Stimulated activated CD8-positive, alpha-beta memory T cell treated with anti-CD3 and anti-CD28 coated beads, Interleukin-4, amount 100 ng/mL, for 4 hours (primary cell): ENCODE data around the gene ADM5.

Experiments
- DNase-seq, 2 donors: peaks; one replicate each; pipeline ENCODE4 v3.0.0-alpha.2; 2020; ENCODE audit warnings: low read depth in 2 of 2, low spot score in 1 of 2

The ADM5 gene

DNA sequence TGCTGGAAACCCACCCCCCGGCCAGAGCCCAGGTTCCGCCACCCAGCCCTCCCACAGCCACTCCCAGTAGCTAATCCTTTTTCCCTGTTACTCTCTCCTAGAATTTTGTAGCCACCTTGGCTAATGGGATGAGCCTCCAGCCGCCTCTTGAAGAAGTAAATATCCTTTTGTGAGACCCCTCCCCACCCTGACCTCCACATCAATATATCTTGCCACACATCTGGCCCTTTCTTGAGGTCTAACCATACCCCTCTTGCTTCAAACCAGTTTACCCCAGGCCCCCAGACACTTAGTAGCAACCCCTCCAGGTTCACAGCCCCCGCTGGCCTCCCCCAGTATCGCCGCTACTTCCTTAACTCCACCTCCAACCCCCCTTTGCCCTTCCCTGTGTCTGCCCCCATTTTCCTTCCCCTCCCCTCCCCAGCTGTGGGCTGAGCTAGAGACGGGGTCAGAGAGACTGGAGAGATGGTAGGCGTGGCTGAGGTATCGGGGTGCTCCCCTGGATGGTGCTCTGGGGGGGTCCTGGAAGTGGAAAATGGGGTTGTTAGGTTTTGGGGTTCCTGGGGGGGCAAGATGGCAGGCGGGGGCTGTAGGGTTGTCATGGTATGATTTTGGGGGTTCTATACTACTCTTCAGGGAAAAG lies 9.5 kb upstream of the ADM5 start:
- no peak for DNase-seq

DNA sequence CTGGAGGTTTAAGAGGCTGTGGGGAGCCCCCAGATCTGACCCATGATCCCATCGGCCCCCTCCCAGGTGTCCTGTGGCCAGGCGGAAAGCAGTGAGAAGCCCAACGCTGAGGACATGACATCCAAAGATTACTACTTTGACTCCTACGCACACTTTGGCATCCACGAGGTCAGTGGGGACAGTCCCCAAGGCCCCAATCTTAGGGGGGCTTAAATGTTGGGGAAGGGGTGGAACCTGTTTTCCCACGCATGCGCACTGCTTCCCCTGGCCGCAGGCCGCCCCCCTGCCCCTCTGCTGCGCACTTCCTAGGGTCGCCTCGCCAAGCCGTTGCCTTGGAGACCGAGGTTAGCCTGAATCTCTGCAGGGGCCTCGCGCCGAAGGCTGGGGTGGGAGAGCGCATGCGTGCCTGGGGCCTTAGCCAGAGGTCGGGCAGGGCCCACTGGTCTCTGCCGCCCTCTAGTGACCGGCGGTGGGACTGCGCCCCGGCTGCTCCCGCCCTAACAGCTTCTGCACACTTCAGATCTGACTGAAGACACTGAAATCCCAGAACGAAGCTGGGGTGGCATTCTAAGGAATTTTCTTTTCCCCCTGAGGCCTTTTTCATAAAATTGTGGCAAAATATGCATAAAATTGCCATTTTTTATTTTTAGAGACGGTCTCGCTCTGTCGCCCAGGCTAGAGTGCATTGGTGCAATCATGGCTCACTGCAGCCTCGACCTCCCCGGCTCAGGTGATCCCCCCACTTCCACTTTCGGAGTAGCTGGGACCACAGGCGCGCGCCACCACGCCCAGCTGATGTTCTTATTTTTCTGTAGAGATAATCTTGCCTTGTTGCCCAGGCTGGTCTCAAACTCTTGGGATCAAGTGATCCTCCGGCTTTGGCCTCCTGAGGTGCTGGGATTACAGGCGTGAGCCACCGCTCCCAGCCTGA lies 8.7 kb upstream of the ADM5 start:
- peak; percentile 81 to 94 for DNase-seq

DNA sequence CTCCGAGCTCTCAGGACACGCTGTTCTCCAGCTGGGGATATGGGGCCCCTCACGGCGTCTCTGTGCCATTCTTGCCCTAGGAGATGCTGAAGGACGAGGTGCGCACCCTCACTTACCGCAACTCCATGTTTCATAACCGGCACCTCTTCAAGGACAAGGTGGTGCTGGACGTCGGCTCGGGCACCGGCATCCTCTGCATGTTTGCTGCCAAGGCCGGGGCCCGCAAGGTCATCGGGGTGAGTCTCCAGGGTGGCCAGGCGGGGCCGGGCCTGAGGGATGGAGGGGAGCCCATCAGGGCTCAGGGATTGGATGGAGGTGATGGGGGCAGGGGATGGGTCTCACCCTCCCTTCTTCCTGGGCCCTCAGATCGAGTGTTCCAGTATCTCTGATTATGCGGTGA lies 7.6 kb upstream of the ADM5 start:
- no peak for DNase-seq

DNA sequence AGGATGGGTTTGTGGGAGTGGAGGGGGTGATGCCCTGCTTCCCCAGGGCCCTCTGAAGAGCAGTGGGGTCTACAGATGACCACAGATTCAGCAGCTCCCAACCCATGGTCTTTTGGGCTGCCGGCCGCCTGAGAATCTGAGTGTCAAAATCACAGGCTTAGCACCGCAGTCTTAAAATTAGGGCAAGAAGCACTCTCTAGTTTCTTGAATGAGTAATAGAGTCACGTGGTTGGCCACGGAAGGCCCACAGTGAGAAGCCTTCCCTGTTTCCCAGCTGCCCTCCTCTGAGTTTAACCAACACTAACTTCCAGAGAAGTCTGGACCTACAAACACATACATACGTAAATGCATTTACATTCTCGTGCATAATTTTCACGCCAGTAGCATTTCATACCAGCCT lies 7.1 kb upstream of the ADM5 start:
- no peak for DNase-seq

DNA sequence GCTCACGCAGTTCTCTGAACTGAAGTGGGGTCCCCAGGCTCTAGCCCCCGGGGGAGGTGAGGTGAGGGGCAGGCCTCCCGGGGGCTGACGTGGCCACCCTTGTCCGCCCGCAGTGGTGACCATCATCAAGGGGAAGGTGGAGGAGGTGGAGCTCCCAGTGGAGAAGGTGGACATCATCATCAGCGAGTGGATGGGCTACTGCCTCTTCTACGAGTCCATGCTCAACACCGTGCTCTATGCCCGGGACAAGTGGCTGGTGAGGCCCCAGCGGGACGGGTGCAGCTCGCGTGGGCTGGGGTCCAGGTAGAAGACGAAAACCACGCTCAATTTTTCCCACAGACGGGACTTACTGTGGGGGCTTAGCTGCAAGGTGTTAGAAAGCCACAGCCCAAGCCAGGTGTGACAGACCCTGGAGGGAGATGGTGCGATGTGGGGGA lies 5.6 kb upstream of the ADM5 start:
- no peak for DNase-seq

DNA sequence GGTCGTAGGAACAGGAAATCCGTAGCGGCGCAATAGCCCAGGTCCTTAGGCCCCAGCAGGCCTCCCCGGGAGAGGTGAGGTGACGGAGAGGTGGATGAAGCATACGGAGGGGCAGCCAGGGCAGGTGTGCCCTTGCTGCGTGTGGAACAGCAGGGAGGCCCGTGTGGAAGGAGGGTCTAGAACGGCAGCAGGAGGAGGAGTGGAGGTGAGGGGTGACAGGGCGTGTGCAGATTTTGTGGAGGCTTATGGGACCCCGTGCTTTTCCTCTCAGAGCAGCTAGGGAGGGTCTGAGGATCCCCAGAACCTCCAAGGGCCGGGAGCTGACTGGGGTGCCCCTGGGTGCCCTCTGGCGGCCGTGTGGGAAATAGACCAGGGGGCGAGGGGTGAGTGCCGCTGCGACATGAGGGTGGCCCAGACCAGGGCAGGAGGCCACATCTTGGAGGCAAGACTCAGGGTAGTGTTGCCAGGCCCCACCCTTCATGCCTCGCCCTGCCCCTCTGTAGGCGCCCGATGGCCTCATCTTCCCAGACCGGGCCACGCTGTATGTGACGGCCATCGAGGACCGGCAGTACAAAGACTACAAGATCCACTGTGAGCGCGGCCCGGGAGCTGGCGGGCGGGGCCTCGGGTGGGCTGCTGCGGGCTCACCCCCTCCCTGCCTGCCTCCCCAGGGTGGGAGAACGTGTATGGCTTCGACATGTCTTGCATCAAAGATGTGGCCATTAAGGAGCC lies 5.0 kb upstream of the ADM5 start:
- DNase-seq, result no peak

DNA sequence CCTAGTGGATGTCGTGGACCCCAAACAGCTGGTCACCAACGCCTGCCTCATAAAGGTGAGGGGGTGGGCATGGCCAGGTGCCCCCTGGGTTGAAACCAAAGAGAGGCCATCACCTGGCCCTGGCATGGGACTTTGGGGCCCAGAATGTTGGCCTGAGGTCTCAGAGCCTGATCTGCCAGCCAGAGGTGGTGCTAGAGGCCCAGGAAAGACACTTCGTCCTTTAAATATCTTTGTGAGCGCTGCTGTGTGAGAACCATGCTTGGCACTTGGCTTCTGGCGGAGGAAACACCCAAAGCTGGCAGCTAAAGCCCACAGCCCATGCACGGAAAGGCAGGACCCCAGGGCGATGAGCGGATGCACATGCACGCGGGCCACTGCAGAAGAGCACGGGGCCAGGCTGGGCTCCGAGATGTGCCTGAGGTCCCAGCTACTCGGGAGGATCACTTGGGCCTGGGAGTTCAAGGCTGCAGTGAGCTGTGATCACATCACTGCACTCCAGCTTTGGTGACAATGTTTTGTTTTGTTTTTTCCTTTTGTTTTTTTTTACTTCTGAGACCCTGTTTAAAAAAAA lies 4.3 kb upstream of the ADM5 start:
- DNase-seq, result no peak

DNA sequence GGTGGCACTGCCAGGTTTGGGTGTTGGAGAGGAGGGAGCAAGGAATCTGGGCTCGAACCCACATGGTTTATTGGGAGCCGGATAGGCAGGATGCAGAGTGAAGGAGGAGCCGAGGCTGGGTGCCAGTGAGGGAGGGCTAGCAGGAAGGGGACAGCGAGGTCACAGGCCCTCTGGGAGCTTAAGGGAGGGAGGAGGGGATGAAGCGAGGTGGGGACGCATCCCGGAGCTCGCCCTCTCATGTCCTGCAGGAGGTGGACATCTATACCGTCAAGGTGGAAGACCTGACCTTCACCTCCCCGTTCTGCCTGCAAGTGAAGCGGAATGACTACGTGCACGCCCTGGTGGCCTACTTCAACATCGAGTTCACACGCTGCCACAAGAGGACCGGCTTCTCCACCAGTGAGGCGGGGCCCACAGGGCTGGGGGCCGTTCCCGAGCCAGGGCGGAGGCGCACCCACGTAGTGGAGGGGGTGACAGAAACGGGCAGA lies 3.5 kb upstream of the ADM5 start:
- no peak for DNase-seq

DNA sequence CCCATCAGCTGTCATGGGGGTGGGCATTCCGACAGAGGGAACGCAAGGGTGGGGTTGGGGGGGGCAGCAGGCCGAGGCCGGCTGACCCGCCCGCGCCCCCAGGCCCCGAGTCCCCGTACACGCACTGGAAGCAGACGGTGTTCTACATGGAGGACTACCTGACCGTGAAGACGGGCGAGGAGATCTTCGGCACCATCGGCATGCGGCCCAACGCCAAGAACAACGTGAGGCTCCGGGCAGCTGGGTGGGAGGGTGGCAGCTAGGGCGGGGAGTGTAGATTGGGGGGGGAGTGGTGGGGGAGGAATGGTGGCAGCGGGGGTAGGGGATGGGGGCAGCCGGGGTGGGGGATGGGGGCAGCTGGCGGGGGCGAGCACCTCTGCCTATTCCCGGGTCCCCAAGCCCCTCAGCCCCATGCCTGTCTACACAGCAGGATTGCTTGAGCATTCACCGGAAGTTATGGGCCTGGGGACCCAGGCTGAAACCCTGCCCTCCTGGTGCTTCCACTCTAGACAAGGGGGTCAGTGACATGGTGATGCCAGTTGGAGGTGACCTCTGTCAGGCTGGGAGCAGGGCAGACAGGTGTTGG lies 2.8 kb upstream of the ADM5 start:
- no peak for DNase-seq

DNA sequence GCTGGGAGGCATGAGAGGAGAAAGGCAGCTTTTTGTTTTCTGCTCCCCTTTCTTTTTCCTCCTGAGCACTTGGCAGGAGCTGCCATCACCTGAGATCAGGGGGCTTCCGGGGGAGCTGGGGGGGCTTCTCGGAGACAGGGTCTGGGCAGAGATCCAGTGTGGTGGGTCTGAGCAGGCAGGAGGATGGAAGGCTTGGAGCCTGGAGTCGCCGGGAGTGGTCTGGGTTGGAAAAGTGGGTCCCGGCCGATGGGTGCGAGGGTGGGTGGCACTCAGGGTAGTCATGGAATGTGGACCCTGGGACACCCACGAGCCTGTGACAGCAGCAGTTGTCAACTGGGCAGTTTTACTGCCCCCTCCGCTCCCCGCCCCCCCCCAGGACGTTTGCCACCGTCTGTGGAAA lies 2.2 kb upstream of the ADM5 start:
- no peak for DNase-seq

DNA sequence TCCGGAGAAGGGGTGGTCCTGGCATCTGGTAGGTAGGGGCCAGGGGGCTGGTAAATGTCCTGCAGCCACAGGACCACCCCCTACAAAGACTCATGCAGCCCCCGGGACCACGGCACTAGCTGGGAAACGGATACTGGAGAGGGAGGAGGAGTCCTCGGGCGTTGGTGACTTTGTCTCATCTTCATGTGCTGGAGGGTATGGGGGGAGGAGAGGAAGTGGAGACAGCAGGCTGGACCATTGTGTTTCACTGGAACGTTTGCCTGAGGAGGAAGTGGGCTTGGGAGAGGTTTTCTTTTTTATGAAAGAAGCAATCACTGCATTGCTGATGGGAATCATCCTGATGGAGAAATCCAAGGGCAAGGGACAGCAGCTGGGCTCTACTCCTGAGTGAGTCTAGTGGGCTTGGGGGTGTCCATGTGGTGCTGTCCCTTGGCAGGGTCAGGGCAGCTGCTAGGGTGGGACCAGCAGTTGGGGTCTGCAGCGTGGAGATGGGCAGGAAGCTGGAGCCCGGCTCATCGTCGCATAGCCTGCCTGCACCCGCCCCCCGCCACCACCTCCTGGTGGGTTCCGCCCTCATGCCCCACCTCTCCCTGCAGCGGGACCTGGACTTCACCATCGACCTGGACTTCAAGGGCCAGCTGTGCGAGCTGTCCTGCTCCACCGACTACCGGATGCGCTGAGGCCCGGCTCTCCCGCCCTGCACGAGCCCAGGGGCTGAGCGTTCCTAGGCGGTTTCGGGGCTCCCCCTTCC lies 1.7 kb upstream of the ADM5 start:
- no peak for DNase-seq

DNA sequence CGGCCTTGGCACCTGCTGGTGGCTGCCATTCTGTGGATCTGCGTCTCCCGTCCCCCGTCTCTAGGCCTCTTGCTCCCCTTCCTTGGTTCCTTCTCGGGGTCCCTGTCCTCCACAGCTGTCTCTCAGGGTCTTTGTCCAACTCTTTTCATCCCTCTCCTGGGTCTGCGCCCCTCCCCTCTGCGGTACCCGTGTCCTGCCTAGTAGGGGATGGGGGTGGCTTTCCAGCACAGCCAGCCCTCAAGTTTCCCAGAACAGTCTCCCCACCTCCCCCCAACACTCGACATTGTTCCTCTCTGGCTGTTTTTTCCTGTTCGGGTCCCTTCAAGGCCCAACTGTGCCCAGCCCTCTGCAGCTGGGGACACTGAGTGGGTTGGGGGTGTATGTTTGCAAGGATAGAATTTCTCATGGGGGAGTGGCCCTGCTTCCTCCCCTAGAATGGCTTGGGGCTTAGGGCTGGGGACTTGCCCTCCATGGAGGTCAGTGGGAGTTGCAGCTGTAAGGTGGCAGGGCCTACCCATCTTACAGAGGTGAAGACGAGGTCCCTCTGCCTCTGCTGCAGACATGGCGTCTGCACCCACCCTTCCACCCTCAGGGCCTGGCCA lies 762 bp upstream of the ADM5 start:
- DNase-seq, result no peak

DNA sequence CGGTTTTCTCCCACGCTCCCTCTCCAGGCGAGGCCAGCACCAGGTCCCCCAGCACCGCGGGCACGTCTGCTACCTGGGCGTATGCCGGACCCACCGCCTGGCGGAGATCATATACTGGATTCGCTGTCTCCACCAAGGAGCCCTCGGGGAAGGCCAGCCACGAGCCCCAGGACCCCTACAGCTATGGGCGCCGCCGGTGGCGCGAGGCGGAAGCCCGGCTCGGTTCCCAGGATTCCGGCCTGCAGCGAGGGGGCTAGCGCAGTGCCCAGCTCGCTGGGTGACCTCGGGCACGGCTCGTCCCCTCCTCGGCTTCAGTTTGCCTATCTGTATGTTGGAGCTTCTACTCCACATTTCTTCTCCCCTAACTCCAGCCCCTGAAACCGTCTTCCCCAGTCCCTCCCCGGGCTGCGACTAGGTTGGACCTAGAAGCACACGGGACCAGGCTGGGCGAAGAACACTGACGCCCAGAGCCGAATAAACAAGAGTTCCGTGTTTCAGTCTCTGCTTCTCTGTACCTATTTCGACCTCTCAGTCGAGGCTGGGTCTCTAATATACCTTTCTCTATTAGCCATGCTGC lies 773 bp downstream of the ADM5 start:
- no peak for DNase-seq

DNA sequence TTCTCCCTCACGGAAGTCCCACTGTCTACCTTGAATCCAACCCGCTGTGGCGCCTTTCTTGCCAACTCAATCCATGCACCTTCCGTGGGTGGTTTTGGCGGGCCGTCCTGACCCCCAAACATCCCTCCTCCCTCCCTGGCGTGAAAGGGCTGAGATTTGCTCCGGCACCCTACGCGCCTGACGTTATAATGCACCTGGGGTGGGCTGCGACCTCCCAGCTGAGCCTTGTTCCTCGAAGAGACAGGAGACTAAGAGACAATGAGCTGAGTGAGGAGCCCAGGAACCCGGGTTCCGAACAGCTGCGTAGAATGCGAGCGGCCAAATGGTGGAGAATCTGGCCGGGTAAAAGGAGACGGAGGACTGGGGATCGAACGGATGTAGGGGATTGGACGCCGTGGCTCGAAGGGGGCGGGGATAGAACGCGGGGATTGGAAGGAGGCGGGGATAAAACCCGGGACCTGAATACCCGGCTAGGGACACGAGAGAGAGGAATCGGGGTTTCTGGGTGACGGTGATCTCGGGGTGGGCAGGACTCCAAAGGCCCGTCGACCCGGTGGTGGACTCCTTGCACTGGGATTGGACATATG lies 1.4 kb downstream of the ADM5 start, which contains the start of gene CPT1C:
Gene CPT1C (plus strand): TSS at position 461 of the 587 bp plus-strand sequence. CDS start 1,137 bp downstream, outside the sequence.
- no peak for DNase-seq

DNA sequence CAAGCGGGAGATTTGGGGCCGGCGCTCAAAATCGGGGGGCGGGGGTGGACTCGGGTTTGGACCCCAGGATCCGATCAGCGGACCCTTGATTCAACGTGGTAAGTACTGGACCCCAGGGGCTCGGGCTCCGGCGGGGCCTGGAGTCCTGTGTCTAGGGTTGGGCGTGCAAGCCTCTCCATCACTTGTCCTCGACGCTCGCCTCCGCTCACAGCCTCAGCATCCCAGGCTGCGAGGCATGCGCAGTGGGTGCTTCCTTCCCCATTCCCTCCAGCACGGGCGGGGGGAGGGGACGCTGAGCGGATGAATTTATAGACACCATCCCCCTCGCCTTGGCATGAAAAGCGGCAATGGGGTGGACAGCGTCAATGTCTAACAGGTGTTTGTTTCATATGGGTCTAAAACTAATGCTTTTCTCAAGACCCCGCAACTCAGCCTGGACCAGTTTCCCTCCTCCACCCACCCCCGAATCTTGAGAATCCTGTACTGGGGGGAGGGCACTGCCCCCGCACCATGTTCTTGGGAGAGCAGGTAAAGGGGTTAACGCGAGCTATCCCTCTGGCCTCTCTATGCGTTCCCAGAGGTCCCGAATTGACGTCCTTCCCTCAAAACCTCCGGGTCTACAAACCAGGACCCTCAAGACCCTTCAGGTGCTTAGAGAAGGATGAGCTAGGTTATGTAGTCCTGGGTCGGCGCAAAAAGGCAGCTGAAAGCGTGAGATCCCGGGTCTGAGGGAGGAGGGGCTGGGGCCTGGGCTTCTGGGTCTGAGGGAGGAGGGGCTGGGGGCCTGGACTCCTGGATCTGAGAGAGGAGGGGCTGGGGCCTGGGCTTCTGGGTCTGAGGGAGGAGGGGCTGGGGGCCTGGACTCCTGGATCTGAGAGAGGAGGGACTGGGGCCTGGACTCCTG lies 2.1 kb downstream of the ADM5 start:
- no peak for DNase-seq

DNA sequence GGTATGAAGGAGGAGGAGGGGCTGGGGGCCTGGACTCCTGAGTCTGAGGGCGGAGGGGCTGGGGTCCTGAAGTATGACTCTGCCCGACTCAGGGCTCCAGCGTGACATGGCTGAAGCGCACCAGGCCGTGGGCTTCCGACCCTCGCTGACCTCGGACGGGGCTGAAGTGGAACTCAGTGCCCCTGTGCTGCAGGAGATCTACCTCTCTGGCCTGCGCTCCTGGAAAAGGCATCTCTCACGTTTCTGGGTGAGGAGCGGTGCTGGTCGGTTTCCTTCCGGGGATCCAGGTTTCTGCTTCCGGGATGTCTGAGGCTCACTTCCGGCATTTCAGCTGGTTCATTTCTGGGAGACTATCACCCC lies 2.7 kb downstream of the ADM5 start:
- DNase-seq, result no peak

DNA sequence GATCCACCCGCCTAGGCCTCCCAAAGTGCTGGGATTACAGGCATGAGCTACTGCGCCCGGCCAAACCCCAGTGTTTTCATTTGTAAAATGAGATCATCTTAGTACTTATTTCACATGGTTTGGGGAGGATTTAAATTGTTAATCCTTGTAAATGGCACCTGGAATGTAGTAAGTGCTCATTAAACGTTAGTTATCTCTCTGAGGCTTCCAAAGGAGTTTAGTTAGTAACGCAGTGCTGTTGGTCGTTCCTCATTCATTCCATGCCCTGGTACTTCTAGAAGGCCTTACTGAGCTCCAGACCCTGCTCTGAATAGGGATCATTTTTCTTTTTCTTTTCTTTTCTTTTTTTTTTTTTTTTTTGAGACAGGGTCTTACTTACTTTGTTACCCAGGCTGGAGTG lies 6.7 kb downstream of the ADM5 start:
- no peak for DNase-seq

DNA sequence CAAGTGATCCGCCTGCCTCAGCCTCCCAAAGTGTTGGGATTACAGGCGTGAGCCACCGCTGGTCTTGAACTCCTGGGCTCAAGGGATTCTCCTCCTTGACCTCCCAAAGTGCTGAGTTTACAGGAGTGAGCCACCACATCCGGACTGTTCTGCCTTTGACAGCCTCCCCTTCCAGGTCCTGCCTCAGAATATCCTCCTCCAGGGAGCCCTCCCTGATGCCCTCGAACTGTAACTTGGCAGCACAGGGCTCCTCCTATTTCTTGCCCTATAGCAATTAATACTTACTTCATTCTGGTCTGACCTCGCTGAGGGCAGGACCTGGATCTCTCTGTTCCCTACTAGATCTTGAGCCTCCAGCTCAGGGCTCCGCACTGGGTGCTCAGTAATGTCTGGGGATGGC lies 7.5 kb downstream of the ADM5 start:
- no peak for DNase-seq
